Spleen (tissue), 11 donors: ENCODE data around the gene CARS2. TPM values are rescaled to one million over a fixed set of nuclear protein-coding genes. Genes with fewer than 3 reads are reported as not detected.
A peak's percentile ranks its signal among the peaks of the same experiment; 100 is the strongest.

Experiments used
- DNase-seq: peaks from one replicate; pipeline ENCODE4 v3.0.0-alpha.2; 2020
- H3K27ac ChIP-seq, 8 donors: fragments of 200-600 bp; sonication (generic) in 7 of 8; 1 replicate in 4 of 8; 2 replicates in 4 of 8; pipeline versions ENCODE4 v1.5.0 to v1.8.0; 2016 to 2021; ENCODE audit warnings: inconsistent platforms in 4 of 8, mild to moderate bottlenecking in 4 of 8, moderate library complexity in 1 of 8
- H3K27me3 ChIP-seq, 7 donors: fragments of 200-600 bp; sonication (generic) in 6 of 7; replicated peaks in 1 of 7; 1 replicate in 4 of 7; 2 replicates in 3 of 7; pipeline versions ENCODE4 v1.5.0 to v1.8.0; 2016 to 2021; ENCODE audit warnings: inconsistent platforms in 3 of 7, mild to moderate bottlenecking in 1 of 7
- H3K36me3 ChIP-seq, 6 donors: fragments of 200-600 bp; sonication (generic) in 5 of 6; 1 replicate in 4 of 6; 2 replicates in 2 of 6; pipeline versions ENCODE4 v1.5.0 to v1.8.0; 2016 to 2021; ENCODE audit warnings: inconsistent platforms in 2 of 6
- H3K4me1 ChIP-seq, 6 donors: fragments of 200-600 bp; sonication (generic) in 5 of 6; 1 replicate in 3 of 6; 2 replicates in 3 of 6; pipeline versions ENCODE4 v1.5.0 to v1.8.0; 2016 to 2021; ENCODE audit warnings: inconsistent platforms in 3 of 6
- H3K4me3 ChIP-seq, 8 donors: fragments of 200-600 bp; sonication (generic) in 7 of 8; 1 replicate in 4 of 8; 2 replicates in 4 of 8; pipeline versions ENCODE4 v1.5.0 to v1.8.0; 2016 to 2021; ENCODE audit warnings: inconsistent platforms in 4 of 8, mild to moderate bottlenecking in 4 of 8, moderate library complexity in 2 of 8
- H3K9me3 ChIP-seq, 8 donors: fragments of 200-600 bp; sonication (generic) in 7 of 8; 1 replicate in 4 of 8; 2 replicates in 4 of 8; pipeline versions ENCODE4 v1.5.0 to v1.8.0; 2016 to 2021; ENCODE audit warnings: inconsistent platforms in 4 of 8
- POLR2A ChIP-seq, 3 donors: fragments of 450-650 bp; IDR thresholded peaks; one replicate each; pipeline ENCODE4 v1.5.1; 2017; ENCODE audit warnings: antibody characterized with exemption in 3 of 3, mild to moderate bottlenecking in 1 of 3
- POLR2AphosphoS5 ChIP-seq, 3 donors: sonication (generic); formaldehyde crosslinking; IDR thresholded peaks; one replicate each; pipeline ENCODE4 v1.5.1; 2017; ENCODE audit warnings: antibody characterized with exemption in 3 of 3
- WGBS, 5 donors: extraction: QIAGEN DNeasy Blood & Tissue Kit in 3 of 5; methylation state at CpG; one replicate each; pipeline versions ENCODE4 v1.1.5 to v1.1.7; 2013 to 2018; 5-methylcytosine and 5-hydroxymethylcytosine counted together
- intact Hi-C: fragments of 100-400 bp; cut with DNase I; formaldehyde crosslinking; loops from one replicate; pipeline ENCODE4 v1.15.0; 2023; ENCODE audit warnings: low total_unique reads
- polyA plus RNA-seq, 3 donors: library from polyadenylated mRNA; stranded (reverse); fragments of 200-250 nt; gene quantifications; one replicate each; pipeline ENCODE4 v1.2.1, GENCODE V29; 2013
- total RNA-seq, 7 donors: library from RNA; depleted of rRNA in 3 of 7; stranded (reverse); fragments of >200 nt in 3 of 7; fragmentation: NEBNext Ultra II Directional in 4 of 7; extraction: Animal tissue kit (Norgen Biotek cat#: 25700) in 4 of 7; gene quantifications; one replicate each; pipeline versions ENCODE4 v1.1.0 to v1.2.1, GENCODE V29; 2016 to 2021
- TF ChIP-seq, protein P1 (sequence below), 11 experiments: fragments of 200-600 bp in 7 of 11; fragments of 450-650 bp in 4 of 11; sonication (generic) in 4 of 11; IDR thresholded peaks in 8 of 11; conservative IDR thresholded peaks in 3 of 11; 1 replicate in 7 of 11; 2 replicates in 4 of 11; pipeline versions ENCODE4 v1.4.0 to v1.8.0; 2016 to 2021; ENCODE audit warnings: antibody characterized with exemption in 11 of 11, inconsistent platforms in 4 of 11, mild to moderate bottlenecking in 1 of 11
- donor health status: healthy with polysubstance abuse.
- donor health status: DM: no; HTN: no; CAD: no; lungs with moderate emphysema.
- donor health status: DM: no; HTN: no; CAD: no.
- donor health status: Bipolar disorder and iron deficiency.
- donor health status: healthy.
- donor health status: DM: no; HTN: no; CAD: no.
- donor health status: DM: yes; HTN: yes; CAD: no.

CARS2 gene
- total and polyA plus RNA-seq, 10 donors = 63.9 to 113 (median 80.5) TPM

DNA sequence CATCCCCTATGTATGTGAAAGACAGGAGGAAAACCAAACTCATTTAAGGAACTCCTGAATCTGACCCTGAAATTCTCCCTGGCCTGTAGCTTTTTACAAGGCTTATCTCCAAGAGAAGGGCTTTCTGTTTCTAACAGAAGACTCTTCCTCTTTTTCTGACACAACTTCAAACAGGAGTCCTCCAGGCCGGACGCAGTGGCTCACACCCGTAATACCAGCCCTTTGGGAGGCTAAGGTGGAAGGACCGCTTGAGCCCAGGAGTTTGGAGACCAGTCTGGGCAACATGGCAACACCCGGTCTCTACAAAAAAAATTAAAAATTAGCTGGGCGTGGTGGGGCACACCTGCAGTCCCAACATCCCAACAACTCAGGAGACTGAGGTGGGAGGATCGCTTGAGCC, 41.9 kb downstream of the CARS2 start:
- TF ChIP-seq POLR2AphosphoS5 (IDR thresholded peaks at IDR 0.05) (no peak), POLR2A (IDR thresholded peaks at IDR 0.05) (no peak)
- intact Hi-C loops = no loop called here
- Histone ChIP-seq H3K9me3 (peaks cover 0 to 11% (median 2%) of the 10 kb centered on the region in 8 donors), H3K27ac (peak overlapping the region in 7 of 8 donors; percentile 49 to 93 (median 85)), H3K4me3 (peak overlapping the region in 1 of 8 donors; percentile 54), H3K27me3 (no peaks in the 10 kb centered on the region), H3K36me3 (peaks cover 0 to 100% (median 37%) of the 10 kb centered on the region in 6 donors), H3K4me1 (peaks cover 6 to 69% (median 42%) of the 10 kb centered on the region in 6 donors)
- peak; percentile 80 for DNase-seq
- WGBS, 5 donors = 68 to 86% (median 85%) methylated on average over 7 of the region's 7 CpGs

- WGBS, 5 donors = 77 to 79% (median 78%) methylated on average over 7 of the region's 7 CpGs
- TF ChIP-seq, protein P1, sequence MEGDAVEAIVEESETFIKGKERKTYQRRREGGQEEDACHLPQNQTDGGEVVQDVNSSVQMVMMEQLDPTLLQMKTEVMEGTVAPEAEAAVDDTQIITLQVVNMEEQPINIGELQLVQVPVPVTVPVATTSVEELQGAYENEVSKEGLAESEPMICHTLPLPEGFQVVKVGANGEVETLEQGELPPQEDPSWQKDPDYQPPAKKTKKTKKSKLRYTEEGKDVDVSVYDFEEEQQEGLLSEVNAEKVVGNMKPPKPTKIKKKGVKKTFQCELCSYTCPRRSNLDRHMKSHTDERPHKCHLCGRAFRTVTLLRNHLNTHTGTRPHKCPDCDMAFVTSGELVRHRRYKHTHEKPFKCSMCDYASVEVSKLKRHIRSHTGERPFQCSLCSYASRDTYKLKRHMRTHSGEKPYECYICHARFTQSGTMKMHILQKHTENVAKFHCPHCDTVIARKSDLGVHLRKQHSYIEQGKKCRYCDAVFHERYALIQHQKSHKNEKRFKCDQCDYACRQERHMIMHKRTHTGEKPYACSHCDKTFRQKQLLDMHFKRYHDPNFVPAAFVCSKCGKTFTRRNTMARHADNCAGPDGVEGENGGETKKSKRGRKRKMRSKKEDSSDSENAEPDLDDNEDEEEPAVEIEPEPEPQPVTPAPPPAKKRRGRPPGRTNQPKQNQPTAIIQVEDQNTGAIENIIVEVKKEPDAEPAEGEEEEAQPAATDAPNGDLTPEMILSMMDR (IDR thresholded peaks at IDR 0.05 in 8 of 11, conservative IDR thresholded peaks at IDR 0.05 in 3 of 11) = no peak
- no peak for TF ChIP-seq POLR2A (IDR thresholded peaks at IDR 0.05)
- TF ChIP-seq POLR2AphosphoS5 (IDR thresholded peaks at IDR 0.05) = no peak
- DNase-seq = peak; percentile 49
- Histone ChIP-seq H3K9me3 (peaks cover 0 to 11% (median 2%) of the 10 kb centered on the region in 8 donors), H3K27ac (peak overlapping the region in 7 of 8 donors; percentile 49 to 93 (median 85)), H3K4me3 (peak overlapping the region in 1 of 8 donors; percentile 54), H3K4me1 (peaks cover 7 to 75% (median 48%) of the 10 kb centered on the region in 6 donors), H3K27me3 (no peaks in the 10 kb centered on the region), H3K36me3 (peaks cover 0 to 96% (median 37%) of the 10 kb centered on the region in 6 donors)
- intact Hi-C loops = no loop called here
These were observed 42.4 kb downstream of the CARS2 start for GRCh38 chr13:110663491-110663890.

GRCh38 chr13:110662777-110663443, 43.0 kb downstream of the CARS2 start:
- Histone ChIP-seq H3K36me3 (peaks cover 0 to 91% (median 34%) of the 10 kb centered on the region in 6 donors), H3K9me3 (peaks cover 0 to 11% (median 2%) of the 10 kb centered on the region in 8 donors), H3K4me1 (peaks cover 9 to 81% (median 54%) of the 10 kb centered on the region in 6 donors), H3K27me3 (no peaks in the 10 kb centered on the region), H3K4me3 (no peak overlapping the region), H3K27ac (peak overlapping the region in 6 of 8 donors; percentile 49 to 93 (median 86))
- DNase-seq = peak; percentile 68
- WGBS, 5 donors = 85 to 96% (median 90%) methylated on average over 16 of the region's 16 CpGs
- intact Hi-C loops = no loop called here
- TF ChIP-seq, protein P1 (IDR thresholded peaks at IDR 0.05 in 8 of 11, conservative IDR thresholded peaks at IDR 0.05 in 3 of 11) = no peak
- TF ChIP-seq POLR2AphosphoS5 (IDR thresholded peaks at IDR 0.05) = peak in 2 of 3 donors; percentile 8 to 35

DNA sequence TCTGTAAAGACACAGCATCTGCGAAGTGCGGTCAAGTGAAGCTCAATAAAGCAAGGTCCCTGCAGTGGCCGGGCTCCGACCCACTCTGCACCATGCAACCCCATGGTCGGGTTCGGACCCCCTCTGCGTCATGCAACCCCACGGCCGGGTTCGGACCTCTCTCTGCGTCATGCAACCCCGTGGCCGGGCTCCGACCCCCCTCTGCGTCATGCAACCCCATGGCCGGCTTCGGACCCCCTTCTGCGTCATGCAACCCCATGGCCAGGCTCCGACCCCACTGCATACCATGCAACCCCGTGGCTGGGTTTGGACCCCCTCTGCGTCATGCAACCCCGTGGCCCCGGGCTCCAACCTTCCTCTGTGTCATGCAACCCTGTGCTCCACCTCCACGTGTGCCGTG, 43.8 kb downstream of the CARS2 start:
- no peak overlapping the region for H3K4me3 ChIP-seq
- H3K27me3 ChIP-seq = no peaks in the 10 kb centered on the region
- H3K9me3 ChIP-seq = peaks cover 0 to 11% (median 2%) of the 10 kb centered on the region in 8 donors
- 93 to 99% (median 98%) methylated on average over 25 of the region's 25 CpGs for WGBS, 5 donors
- no peak for TF ChIP-seq POLR2AphosphoS5 (IDR thresholded peaks at IDR 0.05)
- TF ChIP-seq, protein P1 (IDR thresholded peaks at IDR 0.05 in 8 of 11, conservative IDR thresholded peaks at IDR 0.05 in 3 of 11) = no peak
- no peak for TF ChIP-seq POLR2A (IDR thresholded peaks at IDR 0.05)
- no peak overlapping the region for H3K27ac ChIP-seq
- H3K36me3 ChIP-seq = peaks cover 0 to 90% (median 33%) of the 10 kb centered on the region in 6 donors
- intact Hi-C loops = no loop called here
- DNase-seq = peak; percentile 78
- H3K4me1 ChIP-seq = peaks cover 16 to 83% (median 62%) of the 10 kb centered on the region in 6 donors
